Cardiac fibroblast (primary cell): ENCODE measurements around the gene URM1.

ENCODE experiments used
- DNase-seq, 2 donors: peaks; one replicate each; pipeline versions ENCODE4 v3.0.0 to v3.0.0-alpha.2; 2010; ENCODE audit warnings: low read depth in 2 of 2
- H3K4me3 ChIP-seq, 2 donors: replicated peaks in 1 of 2; 1 replicate in 1 of 2; 2 replicates in 1 of 2; pipeline ENCODE4 v1.5.1; 2011; ENCODE audit warnings: low read depth in 2 of 2, low read length in 2 of 2, mild to moderate bottlenecking in 2 of 2, moderate library complexity in 1 of 2
- TF ChIP-seq, protein P1 (sequence below): IDR thresholded peaks from one replicate; pipeline ENCODE4 v1.5.1; 2011; ENCODE audit warnings: low read depth, mild to moderate bottlenecking, low read length, inconsistent platforms

Gene URM1

DNA sequence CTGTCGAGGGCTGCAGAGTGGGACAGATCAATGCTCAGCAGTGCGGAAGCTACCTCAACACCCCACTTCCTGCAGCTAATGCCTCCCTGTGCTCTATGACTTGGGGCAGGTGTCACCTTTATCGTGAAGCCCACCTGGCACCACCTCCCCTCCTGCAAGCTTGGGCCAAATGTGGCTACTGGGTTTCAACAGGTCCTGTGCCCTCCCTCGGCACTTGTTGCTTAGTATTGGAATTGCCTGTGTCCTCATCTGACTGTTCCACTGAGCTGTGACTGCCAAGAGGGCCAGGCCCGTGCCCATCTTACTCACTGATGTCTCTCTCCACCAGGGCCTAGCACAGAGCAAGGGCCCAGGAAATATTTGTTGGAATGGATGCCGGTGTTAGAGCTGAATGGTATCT lies 21.4 kb upstream of the URM1 start:
- no peak for DNase-seq
- H3K4me3 ChIP-seq = no peak overlapping the region
- TF ChIP-seq, protein P1, sequence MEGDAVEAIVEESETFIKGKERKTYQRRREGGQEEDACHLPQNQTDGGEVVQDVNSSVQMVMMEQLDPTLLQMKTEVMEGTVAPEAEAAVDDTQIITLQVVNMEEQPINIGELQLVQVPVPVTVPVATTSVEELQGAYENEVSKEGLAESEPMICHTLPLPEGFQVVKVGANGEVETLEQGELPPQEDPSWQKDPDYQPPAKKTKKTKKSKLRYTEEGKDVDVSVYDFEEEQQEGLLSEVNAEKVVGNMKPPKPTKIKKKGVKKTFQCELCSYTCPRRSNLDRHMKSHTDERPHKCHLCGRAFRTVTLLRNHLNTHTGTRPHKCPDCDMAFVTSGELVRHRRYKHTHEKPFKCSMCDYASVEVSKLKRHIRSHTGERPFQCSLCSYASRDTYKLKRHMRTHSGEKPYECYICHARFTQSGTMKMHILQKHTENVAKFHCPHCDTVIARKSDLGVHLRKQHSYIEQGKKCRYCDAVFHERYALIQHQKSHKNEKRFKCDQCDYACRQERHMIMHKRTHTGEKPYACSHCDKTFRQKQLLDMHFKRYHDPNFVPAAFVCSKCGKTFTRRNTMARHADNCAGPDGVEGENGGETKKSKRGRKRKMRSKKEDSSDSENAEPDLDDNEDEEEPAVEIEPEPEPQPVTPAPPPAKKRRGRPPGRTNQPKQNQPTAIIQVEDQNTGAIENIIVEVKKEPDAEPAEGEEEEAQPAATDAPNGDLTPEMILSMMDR = no peak

DNA sequence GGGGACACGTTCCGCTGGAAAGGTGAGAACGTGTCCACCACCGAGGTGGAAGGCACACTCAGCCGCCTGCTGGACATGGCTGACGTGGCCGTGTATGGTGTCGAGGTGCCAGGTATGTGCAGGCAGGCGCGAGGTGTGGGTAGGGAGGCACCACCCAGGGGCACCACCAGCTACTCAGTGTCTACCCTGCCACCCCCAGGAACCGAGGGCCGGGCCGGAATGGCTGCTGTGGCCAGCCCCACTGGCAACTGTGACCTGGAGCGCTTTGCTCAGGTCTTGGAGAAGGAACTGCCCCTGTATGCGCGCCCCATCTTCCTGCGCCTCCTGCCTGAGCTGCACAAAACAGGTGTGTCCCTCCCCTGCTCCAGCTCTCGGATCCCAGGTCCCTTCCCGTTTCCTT lies 15.7 kb upstream of the URM1 start:
- DNase-seq = no peak
- H3K4me3 ChIP-seq = no peak overlapping the region
- TF ChIP-seq, protein P1 = no peak

DNA sequence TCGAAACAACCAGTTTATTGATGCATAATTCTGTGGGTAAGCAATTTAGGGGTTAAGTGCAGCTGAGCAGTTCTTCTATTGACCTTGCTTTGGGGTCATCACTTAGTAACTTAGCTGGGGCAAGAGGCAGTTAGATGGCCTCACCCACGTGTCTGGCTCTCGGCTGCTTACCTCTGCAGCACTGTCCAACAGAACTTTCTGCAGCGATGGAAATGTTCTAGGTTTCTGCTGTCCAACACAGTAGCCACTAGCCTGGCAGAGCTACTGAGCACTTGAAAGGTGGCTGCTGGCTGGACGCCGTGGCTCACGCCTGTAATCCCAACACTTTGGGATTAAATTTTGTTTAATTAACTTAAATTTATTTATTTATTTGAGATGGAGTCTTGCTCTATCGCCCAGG lies 13.1 kb upstream of the URM1 start:
- TF ChIP-seq, protein P1 = no peak
- no peak for DNase-seq
- H3K4me3 ChIP-seq = no peak overlapping the region

DNA sequence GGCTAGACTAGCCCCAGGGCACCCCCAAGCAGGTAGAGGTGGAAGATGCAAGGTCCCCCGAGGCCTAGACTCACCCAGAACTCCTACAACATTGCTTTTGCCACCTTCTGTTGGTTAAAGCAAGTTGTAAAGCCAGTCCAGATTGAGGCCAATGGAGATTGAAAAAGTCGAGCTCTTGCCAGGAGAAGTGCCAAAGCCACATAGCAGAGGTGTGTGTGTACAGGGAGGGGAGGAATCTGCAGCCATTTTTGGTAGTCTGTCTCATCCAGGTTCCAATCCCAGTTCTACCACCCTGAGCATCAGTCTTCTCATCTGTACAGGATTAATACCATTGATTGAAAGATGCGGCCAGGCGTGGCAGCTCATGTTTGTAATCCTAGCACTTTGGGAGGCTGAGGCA lies 12.3 kb upstream of the URM1 start:
- no peak for DNase-seq
- H3K4me3 ChIP-seq = no peak overlapping the region
- TF ChIP-seq, protein P1 = no peak

DNA sequence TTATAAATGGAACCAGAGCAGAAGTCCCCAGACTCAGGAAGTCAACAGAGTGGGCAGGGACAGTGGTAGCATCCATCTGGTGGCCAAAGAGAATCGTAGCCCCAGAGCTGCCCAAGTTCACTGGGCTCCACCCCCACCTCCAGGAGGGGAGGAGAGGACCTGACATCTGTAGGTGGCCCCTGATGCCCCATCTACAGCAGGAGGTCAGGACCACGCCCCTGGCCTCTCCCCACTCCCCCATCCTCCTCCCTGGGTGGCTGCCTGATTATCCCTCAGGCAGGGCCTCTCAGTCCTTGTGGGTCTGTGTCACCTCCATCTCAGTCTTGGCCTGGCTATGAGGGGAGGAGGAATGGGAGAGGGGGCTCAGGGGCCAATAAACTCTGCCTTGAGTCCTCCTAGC lies 10.3 kb upstream of the URM1 start:
- TF ChIP-seq, protein P1 = no peak
- no peak overlapping the region for H3K4me3 ChIP-seq

DNA sequence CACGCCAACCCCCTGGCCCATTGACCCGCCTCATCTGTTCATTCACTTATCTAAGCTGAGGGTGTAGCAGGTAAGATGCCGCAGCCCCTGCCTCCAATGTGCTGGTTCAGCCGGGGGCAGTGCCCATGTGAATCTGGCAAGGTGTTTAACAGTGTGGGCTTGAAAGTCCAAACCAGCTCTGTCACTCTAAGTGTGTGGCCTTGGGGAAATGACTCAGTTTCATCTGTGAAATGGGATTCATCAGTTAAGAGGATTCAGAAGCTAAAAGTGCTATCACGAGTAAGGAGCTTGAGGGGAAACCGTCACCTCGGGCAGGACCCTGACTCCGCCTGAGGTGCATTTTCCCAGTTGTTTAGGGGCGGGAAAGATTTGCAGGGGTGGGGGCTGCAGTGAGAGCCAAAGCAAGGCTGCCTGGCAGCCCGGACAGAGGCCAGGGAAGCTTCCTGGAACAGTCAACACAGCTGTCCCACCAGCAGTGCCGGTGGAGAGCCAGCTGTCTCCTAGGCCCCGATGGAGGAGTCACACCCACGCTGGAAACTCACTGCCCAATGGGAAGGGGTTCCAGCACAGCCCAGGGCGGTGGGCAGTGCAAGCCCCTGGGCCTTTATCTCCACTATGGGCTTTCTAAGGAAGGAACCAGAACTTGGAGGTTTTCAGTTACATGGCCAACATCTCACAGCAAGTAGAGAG lies 9.7 kb upstream of the URM1 start:
- peak overlapping the region in 1 of 2 donors; percentile 57 for H3K4me3 ChIP-seq
- DNase-seq = no peak
- TF ChIP-seq, protein P1 = no peak

More for the DNA sequence above, 10.3 kb upstream of the URM1 start:
- DNase-seq = no peak
